Measurements from ENCODE around the gene COLGALT1. TPM values are rescaled to one million over a fixed set of nuclear protein-coding genes. Genes with fewer than 3 reads are reported as not detected.
"Not testable (repeated sequence)": the region's sequence is repeated elsewhere in the genome, so short reads cannot be mapped to it uniquely, and the experiment has no call there.

Gene COLGALT1
- total RNA-seq, 4 donors from 2014 or later: 70.0 to 141 (median 115) TPM

DNA sequence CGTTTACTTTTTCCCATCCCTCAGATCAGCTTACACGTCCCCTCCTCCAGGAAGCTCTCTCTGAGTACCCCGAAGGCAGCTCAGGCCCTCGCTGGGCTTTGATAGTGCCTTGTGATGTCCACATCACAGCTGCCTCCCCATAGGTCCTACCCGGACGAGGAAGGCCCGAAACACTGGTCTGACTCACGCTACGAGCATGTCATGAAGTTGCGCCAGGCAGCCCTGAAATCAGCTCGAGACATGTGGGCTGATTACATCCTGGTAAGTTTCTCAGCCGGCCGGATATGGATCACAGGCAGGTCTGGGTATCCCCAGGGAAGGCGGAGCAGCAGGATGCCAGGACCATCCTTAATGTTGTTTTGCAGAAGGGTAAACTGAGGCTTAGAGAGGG lies 4.8 kb downstream of the COLGALT1 start:
- TF ChIP-seq, protein P1, sequence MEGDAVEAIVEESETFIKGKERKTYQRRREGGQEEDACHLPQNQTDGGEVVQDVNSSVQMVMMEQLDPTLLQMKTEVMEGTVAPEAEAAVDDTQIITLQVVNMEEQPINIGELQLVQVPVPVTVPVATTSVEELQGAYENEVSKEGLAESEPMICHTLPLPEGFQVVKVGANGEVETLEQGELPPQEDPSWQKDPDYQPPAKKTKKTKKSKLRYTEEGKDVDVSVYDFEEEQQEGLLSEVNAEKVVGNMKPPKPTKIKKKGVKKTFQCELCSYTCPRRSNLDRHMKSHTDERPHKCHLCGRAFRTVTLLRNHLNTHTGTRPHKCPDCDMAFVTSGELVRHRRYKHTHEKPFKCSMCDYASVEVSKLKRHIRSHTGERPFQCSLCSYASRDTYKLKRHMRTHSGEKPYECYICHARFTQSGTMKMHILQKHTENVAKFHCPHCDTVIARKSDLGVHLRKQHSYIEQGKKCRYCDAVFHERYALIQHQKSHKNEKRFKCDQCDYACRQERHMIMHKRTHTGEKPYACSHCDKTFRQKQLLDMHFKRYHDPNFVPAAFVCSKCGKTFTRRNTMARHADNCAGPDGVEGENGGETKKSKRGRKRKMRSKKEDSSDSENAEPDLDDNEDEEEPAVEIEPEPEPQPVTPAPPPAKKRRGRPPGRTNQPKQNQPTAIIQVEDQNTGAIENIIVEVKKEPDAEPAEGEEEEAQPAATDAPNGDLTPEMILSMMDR (IDR thresholded peaks at IDR 0.05): no peak
- peak; percentile 29 for ATAC-seq (ENCODE audit: low FRiP score)
- no peak for DNase-seq (ENCODE audit: low spot score)

GRCh38 chr19:17562097-17562496 lies 6.6 kb downstream of the COLGALT1 start:
- ATAC-seq (ENCODE audit: low FRiP score) (no peak), DNase-seq (ENCODE audit: low spot score) (no peak)
- TF ChIP-seq, protein P1 (IDR thresholded peaks at IDR 0.05): no peak

DNA sequence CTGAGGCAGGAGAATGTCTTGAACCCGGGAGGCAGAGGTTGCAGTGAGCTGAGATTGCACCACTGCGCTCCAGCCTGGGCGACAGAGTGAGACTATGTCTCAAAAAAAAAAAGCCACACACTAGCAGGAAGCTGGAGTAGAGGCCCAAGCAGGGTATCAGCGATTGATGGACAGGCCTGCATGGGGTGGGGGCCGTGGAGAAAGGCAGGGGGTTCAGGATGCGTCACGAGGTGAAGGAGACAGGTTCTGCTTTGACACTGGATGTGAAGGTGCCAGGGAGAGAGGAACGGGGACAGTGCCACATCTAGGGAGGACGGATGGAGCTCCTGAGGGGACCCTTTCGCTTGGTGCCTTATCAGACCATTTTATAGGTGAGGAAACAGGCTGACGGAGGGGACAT lies 7.1 kb downstream of the COLGALT1 start:
- DNase-seq (ENCODE audit: low spot score): no peak
- ATAC-seq (ENCODE audit: low FRiP score): no peak
- TF ChIP-seq, protein P1 (IDR thresholded peaks at IDR 0.05): no peak

DNA sequence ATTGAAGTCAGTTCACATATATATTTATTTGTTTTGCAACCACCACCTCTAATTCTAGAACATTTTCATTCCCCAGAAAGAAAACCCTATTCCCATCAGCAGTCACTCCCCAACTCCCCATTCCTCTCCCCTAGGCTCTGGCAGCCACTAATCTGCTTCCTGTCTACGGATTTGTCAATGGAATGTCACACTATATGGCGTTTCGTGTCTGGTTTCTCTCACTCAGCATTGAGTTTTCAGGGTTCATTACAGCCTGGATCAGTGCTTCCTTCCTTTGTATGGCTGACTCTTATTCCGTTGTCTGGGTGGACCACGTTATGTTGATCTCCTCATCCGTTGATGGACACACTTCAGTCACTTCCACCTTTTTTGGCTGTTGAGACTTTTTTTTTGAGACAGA lies 9.3 kb downstream of the COLGALT1 start:
- DNase-seq (ENCODE audit: low spot score): no peak
- ATAC-seq (ENCODE audit: low FRiP score): no peak
- TF ChIP-seq, protein P1 (IDR thresholded peaks at IDR 0.05): no peak

DNA sequence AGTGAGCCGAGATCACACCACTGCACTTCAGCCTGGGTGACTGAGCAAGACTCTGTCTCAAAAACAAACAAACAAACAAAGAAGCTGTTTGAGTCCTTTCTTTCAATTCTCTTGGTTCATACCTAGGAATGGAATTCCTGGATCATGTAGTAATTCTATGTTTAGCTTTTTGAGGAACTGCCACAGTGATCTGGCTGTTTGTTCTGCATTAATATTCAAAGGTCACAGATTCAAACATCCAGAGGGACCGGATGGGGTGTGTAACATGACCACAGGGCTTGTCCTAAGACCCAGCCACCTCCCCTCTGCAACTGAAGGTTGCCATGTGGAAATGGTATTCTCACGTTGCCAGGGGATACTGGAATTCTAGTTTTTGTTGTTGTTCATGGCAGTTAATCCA lies 10.2 kb downstream of the COLGALT1 start:
- DNase-seq (ENCODE audit: low spot score) (no peak), ATAC-seq (ENCODE audit: low FRiP score) (no peak)
- TF ChIP-seq, protein P1 (IDR thresholded peaks at IDR 0.05): no peak

GRCh38 chr19:17567940-17568339 lies 12.5 kb downstream of the COLGALT1 start:
- DNase-seq (ENCODE audit: low spot score) (no peak), ATAC-seq (ENCODE audit: low FRiP score) (no peak)
- TF ChIP-seq, protein P1 (IDR thresholded peaks at IDR 0.05): no peak

- ATAC-seq (ENCODE audit: low FRiP score); DNase-seq (ENCODE audit: low spot score): not testable (repeated sequence)
Measured at GRCh38 chr19:17570291-17570690, 14.8 kb downstream of the COLGALT1 start.

GRCh38 chr19:17570791-17571190 lies 15.3 kb downstream of the COLGALT1 start:
- TF ChIP-seq, protein P1 (IDR thresholded peaks at IDR 0.05): no peak
- DNase-seq (ENCODE audit: low spot score) (no peak), ATAC-seq (ENCODE audit: low FRiP score) (no peak)

Measured in omental fat pad (tissue), 4 donors.